DND-41 (cell line): ENCODE measurements around the gene PDIA2.

ENCODE experiments used
- ATAC-seq: fragments of 200-7000 bp; cut with Tn5 transposase; 3 replicates; pipeline ENCODE4 v1.9.1; 2021; ENCODE audit warnings: low read depth; ENCODE audit not compliant: insufficient read depth
- DNase-seq: peaks from one replicate; pipeline ENCODE4 v3.0.0-alpha.2; 2020
- H2AFZ ChIP-seq: 2 replicates; pipeline ENCODE4 v1.6.0; 2012; ENCODE audit warnings: low read depth, low read length
- H3K27ac ChIP-seq: 2 replicates; pipeline ENCODE4 v1.5.1; 2012; ENCODE audit warnings: low read length, inconsistent platforms
- H3K27me3 ChIP-seq: fragments of 200-600 bp; sonication (generic); 2 replicates; pipeline ENCODE4 v1.6.0; 2012; ENCODE audit warnings: low read length, mild to moderate bottlenecking, inconsistent platforms; ENCODE audit not compliant: insufficient read depth, poor library complexity
- H3K36me3 ChIP-seq: 2 replicates; pipeline ENCODE4 v1.5.1; 2012; ENCODE audit warnings: low read length, inconsistent platforms; ENCODE audit not compliant: insufficient read depth
- H3K4me1 ChIP-seq: 2 replicates; pipeline ENCODE4 v1.5.1; 2012; ENCODE audit warnings: mild to moderate bottlenecking, low read length; ENCODE audit not compliant: insufficient read depth
- H3K4me2 ChIP-seq: 2 replicates; pipeline ENCODE4 v1.6.0; 2012; ENCODE audit warnings: mild to moderate bottlenecking, moderate library complexity, low read length, inconsistent platforms; ENCODE audit not compliant: insufficient read depth
- H3K4me3 ChIP-seq, 2 experiments: fragments of 200-600 bp in 1 of 2; shearing (Covaris generic) in 1 of 2; 2 replicates each; pipeline ENCODE4 v1.5.1; 2012 to 2016; ENCODE audit warnings: inconsistent platforms in 2 of 2, low read length in 2 of 2, mild to moderate bottlenecking in 2 of 2, low read depth in 1 of 2, moderate library complexity in 1 of 2
- H3K79me2 ChIP-seq: 2 replicates; pipeline ENCODE4 v1.6.0; 2012; ENCODE audit warnings: low read length, inconsistent platforms; ENCODE audit not compliant: insufficient read depth
- H3K9ac ChIP-seq: 2 replicates; pipeline ENCODE4 v1.6.0; 2012; ENCODE audit warnings: low read depth, mild to moderate bottlenecking, inconsistent platforms, low read length, moderate library complexity
- H3K9me3 ChIP-seq: 2 replicates; pipeline ENCODE4 v1.5.1; 2012; ENCODE audit warnings: low read length, moderate library complexity, mild to moderate bottlenecking, inconsistent platforms; ENCODE audit not compliant: insufficient read depth, severe bottlenecking
- H4K20me1 ChIP-seq: 2 replicates; pipeline ENCODE4 v1.6.0; 2012; ENCODE audit warnings: low read length; ENCODE audit not compliant: insufficient read depth
- EZH2 ChIP-seq: IDR thresholded peaks from 3 replicates; pipeline ENCODE4 v1.6.1; 2012; ENCODE audit warnings: borderline replicate concordance, low read depth, mild to moderate bottlenecking, moderate library complexity, low read length, inconsistent platforms; ENCODE audit not compliant: severe bottlenecking
- TF ChIP-seq, protein P1 (sequence below): IDR thresholded peaks from 2 replicates; pipeline ENCODE4 v1.5.1; 2012; ENCODE audit warnings: borderline replicate concordance, low read length, moderate library complexity, mild to moderate bottlenecking; ENCODE audit not compliant: poor library complexity, severe bottlenecking; ENCODE audit errors: extremely low read depth

The PDIA2 gene

DNA sequence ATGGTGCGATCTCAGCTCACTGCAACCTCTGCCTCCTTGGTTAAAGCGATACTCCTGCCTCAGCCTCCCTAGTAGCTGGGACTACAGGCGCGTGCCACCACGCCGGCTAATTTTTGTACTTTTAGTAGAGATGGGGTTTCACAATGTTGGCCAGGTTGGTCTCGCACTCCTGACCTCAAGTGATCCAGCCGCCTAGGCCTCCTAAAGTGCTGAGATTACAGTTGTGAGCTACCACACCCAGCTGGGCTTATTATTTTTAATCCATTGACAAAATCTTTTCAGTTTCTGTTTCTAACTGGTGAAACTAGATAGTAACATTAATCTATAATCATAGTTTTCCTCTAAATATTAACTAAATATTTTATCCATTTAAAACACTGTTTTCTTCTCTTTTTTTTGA is 42.4 kb upstream of the PDIA2 start:
- DNase-seq (no peak), ATAC-seq (no peak)
- Histone ChIP-seq H3K9me3 (no peaks in the 10 kb centered on the region), H4K20me1 (peaks cover 2% of the 10 kb centered on the region; the same call in 1 of the 2 replicates), H3K4me2 (no peak overlapping the region), H3K4me1 (peaks cover 5% of the 10 kb centered on the region), H2AFZ (no peak overlapping the region), H3K9ac (no peak overlapping the region), H3K79me2 (peaks cover 33% of the 10 kb centered on the region), H3K4me3 (no peak overlapping the region), H3K27ac (no peak overlapping the region), H3K36me3 (no peaks in the 10 kb centered on the region), H3K27me3 (no peaks in the 10 kb centered on the region)
- TF ChIP-seq, protein P1, sequence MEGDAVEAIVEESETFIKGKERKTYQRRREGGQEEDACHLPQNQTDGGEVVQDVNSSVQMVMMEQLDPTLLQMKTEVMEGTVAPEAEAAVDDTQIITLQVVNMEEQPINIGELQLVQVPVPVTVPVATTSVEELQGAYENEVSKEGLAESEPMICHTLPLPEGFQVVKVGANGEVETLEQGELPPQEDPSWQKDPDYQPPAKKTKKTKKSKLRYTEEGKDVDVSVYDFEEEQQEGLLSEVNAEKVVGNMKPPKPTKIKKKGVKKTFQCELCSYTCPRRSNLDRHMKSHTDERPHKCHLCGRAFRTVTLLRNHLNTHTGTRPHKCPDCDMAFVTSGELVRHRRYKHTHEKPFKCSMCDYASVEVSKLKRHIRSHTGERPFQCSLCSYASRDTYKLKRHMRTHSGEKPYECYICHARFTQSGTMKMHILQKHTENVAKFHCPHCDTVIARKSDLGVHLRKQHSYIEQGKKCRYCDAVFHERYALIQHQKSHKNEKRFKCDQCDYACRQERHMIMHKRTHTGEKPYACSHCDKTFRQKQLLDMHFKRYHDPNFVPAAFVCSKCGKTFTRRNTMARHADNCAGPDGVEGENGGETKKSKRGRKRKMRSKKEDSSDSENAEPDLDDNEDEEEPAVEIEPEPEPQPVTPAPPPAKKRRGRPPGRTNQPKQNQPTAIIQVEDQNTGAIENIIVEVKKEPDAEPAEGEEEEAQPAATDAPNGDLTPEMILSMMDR = no peak
- TF ChIP-seq EZH2 = no peak

DNA sequence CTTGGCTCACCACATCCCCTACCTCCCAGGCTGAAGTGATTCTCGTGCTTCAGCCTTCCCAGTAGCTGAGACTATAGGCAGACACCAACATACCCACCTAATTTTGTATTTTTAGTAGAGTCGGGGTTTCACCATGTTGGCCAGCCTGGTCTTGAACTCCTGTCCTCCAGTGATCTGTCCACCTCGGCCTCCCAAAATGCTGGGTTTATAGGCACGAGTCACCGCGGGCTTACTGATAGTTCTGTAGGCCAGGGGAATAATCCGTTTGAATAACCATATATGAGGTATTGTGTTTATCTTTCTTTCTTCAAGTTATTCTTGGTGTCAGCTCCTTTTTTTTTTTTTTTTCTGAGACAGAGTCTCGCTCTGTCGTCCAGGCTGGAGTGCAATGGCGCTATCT is 40.7 kb upstream of the PDIA2 start:
- Histone ChIP-seq H3K4me2 (no peak overlapping the region), H3K79me2 (peaks cover 30% of the 10 kb centered on the region), H3K27ac (no peak overlapping the region), H3K27me3 (no peaks in the 10 kb centered on the region), H3K9me3 (no peaks in the 10 kb centered on the region), H4K20me1 (peaks cover 2% of the 10 kb centered on the region; the same call in 1 of the 2 replicates), H2AFZ (no peak overlapping the region), H3K4me1 (no peaks in the 10 kb centered on the region), H3K4me3 (no peak overlapping the region), H3K36me3 (no peaks in the 10 kb centered on the region), H3K9ac (no peak overlapping the region)
- TF ChIP-seq, protein P1 = no peak
- TF ChIP-seq EZH2 = no peak
- DNase-seq (no peak), ATAC-seq (no peak)

DNA sequence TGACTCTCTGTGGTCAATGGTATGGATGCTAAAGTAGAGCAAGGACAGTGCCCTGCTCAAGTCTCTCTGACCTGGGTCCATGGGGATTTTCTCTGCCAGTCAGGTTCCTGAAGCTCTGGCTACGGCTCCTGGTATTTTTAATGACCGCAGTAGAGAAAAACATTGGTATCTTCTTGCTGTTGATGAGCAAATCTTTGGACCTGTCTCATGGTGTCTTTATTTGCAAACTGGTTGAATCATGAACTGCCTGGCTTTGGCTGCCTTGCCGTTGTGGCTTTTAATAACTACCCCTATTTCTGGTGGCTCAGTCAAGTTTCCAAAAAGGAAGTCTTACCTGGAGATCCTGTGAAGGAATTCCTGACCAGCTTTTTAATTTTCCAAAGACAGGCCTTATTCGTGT is 39.6 kb upstream of the PDIA2 start:
- H3K4me2 ChIP-seq = no peak overlapping the region
- H3K4me1 ChIP-seq = no peaks in the 10 kb centered on the region
- no peak overlapping the region for H3K4me3 ChIP-seq
- no peaks in the 10 kb centered on the region for H3K9me3 ChIP-seq
- no peak for TF ChIP-seq EZH2
- TF ChIP-seq, protein P1 = no peak
- H3K9ac ChIP-seq = no peak overlapping the region
- no peak overlapping the region for H3K27ac ChIP-seq
- DNase-seq = no peak
- peaks cover 21% of the 10 kb centered on the region for H3K79me2 ChIP-seq
- H3K27me3 ChIP-seq = no peaks in the 10 kb centered on the region
- H3K36me3 ChIP-seq = no peaks in the 10 kb centered on the region
- ATAC-seq = no peak
- H2AFZ ChIP-seq = no peak overlapping the region
- peaks cover 2% of the 10 kb centered on the region; the same call in 1 of the 2 replicates for H4K20me1 ChIP-seq

DNA sequence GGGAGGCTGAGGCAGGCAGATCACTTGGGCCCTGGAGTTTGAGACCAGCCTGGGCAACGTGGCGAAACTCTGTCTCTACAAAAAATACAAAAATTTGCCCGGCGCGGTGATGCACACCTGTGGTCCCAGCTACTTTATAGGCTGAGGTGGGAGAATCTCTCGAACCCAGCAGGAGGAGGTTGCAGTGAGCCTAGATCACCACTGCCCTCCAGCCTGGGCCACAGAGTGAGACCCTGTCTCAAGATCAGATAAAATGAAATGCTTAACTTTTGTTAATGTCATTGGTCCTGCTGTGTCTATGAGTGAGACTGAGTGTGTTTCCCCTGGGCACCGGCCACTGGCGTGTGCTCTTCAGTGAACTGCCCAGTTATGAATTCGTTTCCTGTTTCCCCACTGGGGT is 37.9 kb upstream of the PDIA2 start:
- Histone ChIP-seq H3K4me2 (no peak overlapping the region), H4K20me1 (peaks cover 2% of the 10 kb centered on the region; the same call in 1 of the 2 replicates), H3K27me3 (no peaks in the 10 kb centered on the region), H3K79me2 (peaks cover 15% of the 10 kb centered on the region), H3K36me3 (peaks cover 4% of the 10 kb centered on the region), H3K9me3 (no peaks in the 10 kb centered on the region), H3K27ac (no peak overlapping the region), H2AFZ (no peak overlapping the region), H3K9ac (no peak overlapping the region), H3K4me3 (no peak overlapping the region), H3K4me1 (no peaks in the 10 kb centered on the region)
- ATAC-seq (no peak), DNase-seq (no peak)
- TF ChIP-seq, protein P1 = no peak
- no peak for TF ChIP-seq EZH2
